ENCODE data around the gene PITPNC1. TPM values are rescaled to one million over a fixed set of nuclear protein-coding genes. Genes with fewer than 3 reads are reported as not detected.

The PITPNC1 gene
- total and polyA plus RNA-seq, 2 of the 13 experiments (the other 11 are each of a cell fraction or from before 2014, with no cell fraction given): 4.1 to 5.7 TPM

GRCh38 chr17:67737145-67737544 lies 360.1 kb downstream of the PITPNC1 start (continued):
- TF ChIP-seq GPBP1L1 (CRISPR knock-in tag; IDR thresholded peaks at IDR 0.05) (no peak), ZNF615 (CRISPR knock-in tag; IDR thresholded peaks at IDR 0.05; ENCODE audit: borderline replicate concordance) (no peak)

GRCh38 chr17:67742025-67742424 lies 364.9 kb downstream of the PITPNC1 start:
- Histone ChIP-seq H3K4me1 (ENCODE audit: insufficient read depth, low read length) (no peaks in the 10 kb centered on the region), H3K4me2 (ENCODE audit: low read depth, low read length) (no peak overlapping the region), H3K4me3 (replicated peaks in 1 of 3; ENCODE audit: insufficient read depth in 1 of 3, low read depth in 2 of 3, low read length in 3 of 3) (no peak overlapping the region), H3K79me2 (ENCODE audit: insufficient read depth, low read length) (no peaks in the 10 kb centered on the region), H4K20me1 (ENCODE audit: insufficient read depth, low read length) (no peaks in the 10 kb centered on the region), H3K9ac (ENCODE audit: insufficient read depth, low read depth, low read length) (no peak overlapping the region), H3K9me3 (ENCODE audit: low read length) (no peaks in the 10 kb centered on the region), H2AFZ (ENCODE audit: low read length) (no peak overlapping the region), H3K36me3 (replicated peaks in 1 of 2; ENCODE audit: control insufficient read depth in 1 of 2, insufficient read depth in 2 of 2, low read length in 2 of 2) (peaks cover 34 to 87% of the 10 kb centered on the region in 2 experiments), H3K27ac (ENCODE audit: extremely low read length, insufficient read depth, low read length) (no peak overlapping the region), H3K27me3 (ENCODE audit: control insufficient read depth in 1 of 2, insufficient read depth in 2 of 2, low read length in 2 of 2) (no peaks in the 10 kb centered on the region)
- in situ Hi-C loops (cut with HindIII; ENCODE audit: extremely low pct_ligation_motif_present, low pct_unique_long_range_greater_than_20kb) (no loop called here), intact Hi-C loops (cut with micrococcal nuclease; ENCODE audit: unreplicated experiment) (no loop called here)
- CTCF ChIA-PET (ENCODE audit: low intra/inter-chr PET ratio, low total read pairs): no interaction called here
- 96% methylated on average over 2 of the region's 2 CpGs for WGBS (ENCODE audit: low lambda C conversion rate)
- no TSS peak for BruUV-seq (replicated peaks)
- POLR2A ChIA-PET: no interaction called here
- no peak for ATAC-seq
- no peak for FAIRE-seq
- DNase-seq (ENCODE audit: low spot score): no peak
- TF ChIP-seq EEA1 (CRISPR knock-in tag; IDR thresholded peaks at IDR 0.05; ENCODE audit: borderline replicate concordance) (no peak), NFYC (CRISPR knock-in tag; IDR thresholded peaks at IDR 0.05) (no peak), AFF4 (CRISPR knock-in tag; IDR thresholded peaks at IDR 0.05) (no peak), ZNF446 (CRISPR knock-in tag; IDR thresholded peaks at IDR 0.05) (no peak), REST (IDR thresholded peaks at IDR 0.05; ENCODE audit: borderline replicate concordance in 1 of 2, low read depth in 1 of 2, low read length in 2 of 2) (no peak), RBM39 (IDR thresholded peaks at IDR 0.05; ENCODE audit: low read depth, low read length, poor library complexity, severe bottlenecking) (no peak), HNRNPL (IDR thresholded peaks at IDR 0.05; ENCODE audit: low read depth, low read length) (no peak), PRMT3 (CRISPR knock-in tag; IDR thresholded peaks at IDR 0.05; ENCODE audit: borderline replicate concordance, low read depth) (no peak), ISX (CRISPR knock-in tag; conservative IDR thresholded peaks at IDR 0.05) (no peak), CHD2 (IDR thresholded peaks at IDR 0.05; ENCODE audit: low read depth, low read length) (no peak), SAFB2 (CRISPR knock-in tag; IDR thresholded peaks at IDR 0.05; ENCODE audit: borderline replicate concordance, low read depth) (no peak), MEF2D (CRISPR knock-in tag; IDR thresholded peaks at IDR 0.05) (no peak)
